Measurements from ENCODE around the gene CTPS2. TPM values are rescaled to one million over a fixed set of nuclear protein-coding genes. Genes with fewer than 3 reads are reported as not detected.

CTPS2 gene
- total RNA-seq, 1 experiment from 2014 or later = 3.8 TPM

GRCh38 chrX:16714504-16714903 is 2.0 kb upstream of the CTPS2 start:
- Histone ChIP-seq H3K4me1 (ENCODE audit: control insufficient read depth, insufficient read depth, low read length) (no peaks in the 10 kb centered on the region), H3K4me3 (ENCODE audit: low read depth in 2 of 2, low read length in 2 of 2) (no peak overlapping the region), H3K36me3 (ENCODE audit: control insufficient read depth, insufficient read depth, low read length) (no peaks in the 10 kb centered on the region), H3K27me3 (ENCODE audit: control insufficient read depth, insufficient read depth, low read length) (no peaks in the 10 kb centered on the region), H3K27ac (ENCODE audit: low read length) (no peak overlapping the region), H3K9me3 (ENCODE audit: control insufficient read depth, insufficient read depth, low read depth, low read length) (no peaks in the 10 kb centered on the region)
- in situ Hi-C loops (cut with HindIII; ENCODE audit: low pct_unique_long_range_greater_than_20kb, low sequenced_read_pairs) = no loop called here
- TF ChIP-seq REST (IDR thresholded peaks at IDR 0.05; ENCODE audit: insufficient read depth in 1 of 2, low read depth in 2 of 2, low read length in 1 of 2) (no peak), TCF7L2 (IDR thresholded peaks at IDR 0.05; ENCODE audit: low read depth, low read length) (no peak), SIN3A (IDR thresholded peaks at IDR 0.05; ENCODE audit: borderline replicate concordance, insufficient read depth, low read depth, low read length) (no peak), CTCF (IDR thresholded peaks at IDR 0.05) (no peak), POLR2AphosphoS5 (IDR thresholded peaks at IDR 0.05; ENCODE audit: low read depth, low read length) (no peak)
- CTCF ChIA-PET = no interaction called here
- POLR2A ChIA-PET = no interaction called here
- ATAC-seq (no peak), DNase-seq (ENCODE audit: low read depth, low spot score) (no peak)
- intact Hi-C loops (cut with micrococcal nuclease; ENCODE audit: unreplicated experiment) = no loop called here
- BruUV-seq (replicated peaks) = no TSS peak

- Histone ChIP-seq H3K9me3 (ENCODE audit: control insufficient read depth, insufficient read depth, low read depth, low read length) (no peaks in the 10 kb centered on the region), H3K27ac (ENCODE audit: low read length) (no peak overlapping the region), H3K27me3 (ENCODE audit: control insufficient read depth, insufficient read depth, low read length) (no peaks in the 10 kb centered on the region), H3K4me3 (ENCODE audit: low read depth in 2 of 2, low read length in 2 of 2) (peak overlapping the region; percentile 49 to 66), H3K4me1 (ENCODE audit: control insufficient read depth, insufficient read depth, low read length) (no peaks in the 10 kb centered on the region), H3K36me3 (ENCODE audit: control insufficient read depth, insufficient read depth, low read length) (no peaks in the 10 kb centered on the region)
- intact Hi-C loops (cut with micrococcal nuclease; ENCODE audit: unreplicated experiment) = no loop called here
- ATAC-seq (peak; percentile 72), DNase-seq (ENCODE audit: low read depth, low spot score) (no peak)
- BruUV-seq (replicated peaks) = no TSS peak
- in situ Hi-C loops (cut with HindIII; ENCODE audit: low pct_unique_long_range_greater_than_20kb, low sequenced_read_pairs) = no loop called here
- TF ChIP-seq TCF7L2 (IDR thresholded peaks at IDR 0.05; ENCODE audit: low read depth, low read length) (no peak), SIN3A (IDR thresholded peaks at IDR 0.05; ENCODE audit: borderline replicate concordance, insufficient read depth, low read depth, low read length) (no peak), POLR2AphosphoS5 (IDR thresholded peaks at IDR 0.05; ENCODE audit: low read depth, low read length) (no peak), REST (IDR thresholded peaks at IDR 0.05; ENCODE audit: insufficient read depth in 1 of 2, low read depth in 2 of 2, low read length in 1 of 2) (no peak), CTCF (IDR thresholded peaks at IDR 0.05) (no peak)
- CTCF ChIA-PET = no interaction called here
- POLR2A ChIA-PET = no interaction called here
Measured at GRCh38 chrX:16711893-16712547, 449 bp downstream of the CTPS2 start.

Data from Panc1 (cell line).